Epidermal melanocyte (primary cell): ENCODE measurements around the gene ZNF672.
"Not testable (repeated sequence)": the region's sequence is repeated elsewhere in the genome, so short reads cannot be mapped to it uniquely, and the experiment has no call there.

Experiments
- DNase-seq: peaks from one replicate; pipeline ENCODE4 v3.0.0; 2011; ENCODE audit warnings: low spot score; ENCODE audit not compliant: insufficient read length

Gene ZNF672

DNA sequence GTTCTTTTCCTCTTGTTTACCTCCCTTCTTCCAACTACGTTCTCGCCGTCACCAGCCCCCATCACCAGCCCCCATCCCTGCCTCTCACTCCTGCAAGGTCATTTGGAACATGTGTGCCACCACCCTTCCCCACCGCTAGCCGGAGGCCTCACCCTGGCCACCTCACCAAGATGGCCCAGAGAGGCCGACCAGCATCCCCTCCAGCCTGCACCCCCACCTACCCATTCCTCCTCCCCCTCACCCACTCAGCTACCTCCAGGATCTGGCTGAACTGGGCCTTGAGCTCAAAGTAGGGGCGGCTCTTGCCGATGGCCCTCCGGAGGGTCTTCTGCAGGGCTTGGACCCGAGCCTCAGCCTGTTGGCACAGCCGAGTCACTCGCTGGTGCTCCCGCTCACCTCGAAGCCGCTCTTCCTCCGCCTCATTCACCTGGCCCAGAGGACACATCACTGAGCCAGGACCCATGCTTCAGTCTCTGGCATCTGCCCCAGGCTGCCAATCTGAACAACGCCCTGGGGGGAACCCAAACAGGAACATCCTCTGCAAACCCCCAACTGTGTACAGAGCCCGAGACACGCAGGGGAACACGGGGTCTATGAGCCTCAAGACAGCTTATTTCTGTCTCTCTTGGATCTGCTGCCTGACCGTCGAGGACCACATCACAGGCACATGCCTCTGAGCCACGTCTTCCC is 25.1 kb upstream of the ZNF672 start:
- no peak for DNase-seq

DNA sequence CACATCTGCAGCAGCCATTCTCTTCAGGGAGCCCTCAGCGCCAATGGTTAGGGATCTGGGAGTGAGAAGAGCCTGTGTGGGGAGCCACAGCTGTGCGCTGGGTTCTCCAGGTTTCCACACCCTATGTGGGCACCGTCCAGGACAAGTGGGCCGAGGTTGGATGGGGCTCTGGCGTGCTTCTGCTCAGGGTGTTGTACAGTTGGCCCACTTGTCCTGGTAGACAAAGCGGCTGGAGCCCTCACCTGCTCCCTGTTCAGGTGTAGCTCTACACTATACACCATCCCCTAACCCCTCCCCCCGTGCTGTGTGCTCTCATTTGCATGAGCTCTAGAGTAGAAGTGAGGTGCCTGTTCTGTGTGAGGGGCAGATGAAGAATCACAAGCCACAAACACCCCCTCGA is 24.5 kb upstream of the ZNF672 start:
- DNase-seq, result no peak

DNA sequence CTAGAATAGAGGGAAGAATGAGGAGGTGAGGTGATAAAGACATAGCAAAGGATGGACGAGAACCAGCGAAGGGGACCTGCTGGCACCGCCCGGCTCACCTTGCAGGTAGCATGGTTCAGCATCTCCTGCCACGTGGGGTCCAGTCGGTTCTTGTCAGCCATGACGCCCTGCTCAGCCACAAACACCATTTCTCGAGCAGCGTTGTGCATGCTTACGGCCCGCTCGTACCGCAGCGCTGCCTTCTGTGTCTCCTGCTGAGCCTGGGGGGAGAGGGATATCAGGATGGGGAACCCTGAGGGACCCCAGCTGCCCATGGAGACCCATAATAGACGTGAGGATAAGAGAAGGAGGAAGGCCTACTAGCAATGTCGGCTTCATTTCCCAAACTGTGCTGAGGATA is 23.7 kb upstream of the ZNF672 start:
- DNase-seq, result no peak

DNA sequence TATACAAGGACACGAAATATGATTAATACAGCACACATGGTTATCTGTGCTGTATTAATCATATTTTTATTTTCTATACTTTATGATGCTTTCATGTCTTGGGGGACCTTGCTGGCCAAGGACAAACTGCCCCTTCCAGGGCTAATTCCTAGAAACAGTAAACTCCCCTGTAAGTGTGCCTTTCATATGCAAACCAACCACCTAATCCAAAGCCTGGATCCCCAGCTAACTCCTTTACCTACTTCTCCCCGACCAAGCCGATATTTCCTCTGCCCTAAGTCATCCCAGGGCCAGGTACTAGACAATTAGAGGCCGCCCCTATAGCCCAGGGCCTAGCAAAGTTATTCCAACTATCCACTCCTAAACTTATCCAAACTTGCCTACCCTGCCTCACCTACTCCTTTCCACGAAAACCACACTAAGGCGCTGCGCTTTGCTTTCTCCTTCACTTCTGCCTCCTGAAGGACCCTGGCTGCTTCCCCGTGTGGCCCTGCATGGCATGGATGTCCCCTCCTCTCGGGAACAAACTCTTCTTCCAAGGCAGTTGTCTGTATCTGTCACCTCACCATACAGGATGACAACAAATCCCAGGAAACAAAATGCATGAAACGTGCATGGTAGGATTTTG is 22.5 kb upstream of the ZNF672 start:
- DNase-seq, result no peak

DNA sequence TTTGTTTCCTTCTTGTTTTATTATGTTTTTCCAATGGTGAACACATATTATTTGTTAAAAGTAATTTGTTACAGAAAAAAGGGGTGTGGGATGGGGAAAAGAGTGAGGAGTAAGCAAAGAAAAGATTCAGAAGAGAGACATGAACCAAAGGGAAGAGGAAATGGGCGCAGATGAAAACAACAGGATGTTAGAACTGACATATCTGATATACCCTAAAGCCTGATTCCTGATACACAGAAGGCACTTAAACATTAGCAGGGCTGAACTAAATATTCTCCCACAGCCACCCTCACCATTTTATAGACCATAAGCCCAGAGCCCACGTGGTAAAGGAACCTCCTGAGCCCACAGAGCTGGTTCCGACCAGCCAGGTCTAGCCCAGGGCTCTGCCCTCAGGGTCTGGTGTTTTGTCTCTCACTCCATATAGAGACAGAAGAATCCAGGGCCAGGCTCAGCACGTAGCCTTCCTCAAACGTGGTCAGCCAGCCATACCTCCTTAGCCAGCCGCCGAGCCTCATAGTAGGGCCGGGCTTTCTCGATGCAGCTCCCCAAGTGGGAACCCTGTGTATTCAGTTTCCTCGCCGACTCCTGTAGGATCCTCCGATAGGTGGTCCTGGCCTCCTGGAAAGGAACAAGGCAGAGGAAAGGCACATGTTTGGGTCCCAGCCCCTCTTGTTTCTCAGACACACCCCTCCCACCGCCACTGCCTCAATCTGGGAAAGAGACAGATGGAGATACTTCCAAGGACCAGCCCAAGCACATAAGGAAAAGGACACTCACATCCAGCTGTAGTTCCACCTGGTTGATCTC is 21.8 kb upstream of the ZNF672 start:
- DNase-seq, result no peak

DNA sequence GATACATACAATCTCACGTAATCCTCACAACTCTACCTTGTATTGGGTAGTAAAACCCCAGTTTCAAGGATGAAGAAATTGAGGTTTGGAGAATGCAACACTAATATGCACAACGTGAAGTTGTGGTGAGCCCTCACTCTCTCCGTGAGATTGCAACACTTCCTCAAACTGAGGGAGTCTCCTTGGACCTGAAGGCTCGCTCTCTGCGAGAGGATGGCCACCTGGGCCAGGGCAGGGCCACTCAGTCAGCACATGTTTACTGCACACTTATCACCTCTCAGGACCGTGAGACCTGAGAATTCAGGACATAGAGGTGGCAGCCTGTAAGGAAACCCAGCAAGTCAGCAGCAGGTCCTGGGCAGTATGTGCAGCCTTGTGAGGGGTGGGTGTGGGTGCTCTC is 21.0 kb upstream of the ZNF672 start:
- DNase-seq, result no peak

DNA sequence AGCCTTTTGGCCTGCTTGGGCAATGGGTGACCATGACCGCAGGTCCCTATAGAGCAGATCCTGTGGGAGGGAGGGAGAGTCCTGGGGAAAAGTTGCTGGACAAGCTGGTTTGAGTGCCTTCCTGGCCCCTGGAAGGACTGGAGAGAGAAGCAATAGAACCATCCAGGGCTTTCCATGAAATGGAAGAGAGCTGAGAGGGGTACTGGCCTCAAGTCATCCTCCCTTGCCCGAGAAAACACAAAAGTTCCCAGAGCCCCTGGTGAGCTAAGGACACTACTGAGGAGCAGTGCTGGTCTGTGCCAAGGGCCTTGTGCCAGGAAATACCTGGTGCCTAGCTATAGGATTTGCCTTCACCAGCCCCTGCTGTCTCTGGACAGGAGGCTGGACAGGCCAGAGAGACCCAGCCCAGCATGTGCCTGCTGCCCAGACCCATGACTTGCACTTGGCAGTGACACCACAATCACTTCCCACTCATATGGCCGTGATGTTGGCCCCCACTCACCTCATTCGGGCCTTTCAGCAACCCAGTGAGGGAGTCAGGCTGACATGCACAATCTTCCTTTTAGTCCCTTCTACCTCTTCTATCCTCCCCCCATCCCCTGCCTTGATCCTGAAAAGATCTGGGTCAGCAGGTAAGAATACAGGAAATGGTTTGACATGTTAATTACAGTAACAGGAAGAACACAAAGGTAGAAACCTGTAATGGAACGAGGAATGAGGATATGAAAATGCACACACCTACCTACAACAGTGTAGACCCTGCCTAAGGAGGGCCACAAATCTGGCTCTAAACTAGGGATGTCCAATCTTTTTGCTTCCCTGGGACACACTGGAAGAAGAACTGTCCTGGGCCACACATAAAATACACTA is 19.3 kb upstream of the ZNF672 start:
- DNase-seq, result no peak

DNA sequence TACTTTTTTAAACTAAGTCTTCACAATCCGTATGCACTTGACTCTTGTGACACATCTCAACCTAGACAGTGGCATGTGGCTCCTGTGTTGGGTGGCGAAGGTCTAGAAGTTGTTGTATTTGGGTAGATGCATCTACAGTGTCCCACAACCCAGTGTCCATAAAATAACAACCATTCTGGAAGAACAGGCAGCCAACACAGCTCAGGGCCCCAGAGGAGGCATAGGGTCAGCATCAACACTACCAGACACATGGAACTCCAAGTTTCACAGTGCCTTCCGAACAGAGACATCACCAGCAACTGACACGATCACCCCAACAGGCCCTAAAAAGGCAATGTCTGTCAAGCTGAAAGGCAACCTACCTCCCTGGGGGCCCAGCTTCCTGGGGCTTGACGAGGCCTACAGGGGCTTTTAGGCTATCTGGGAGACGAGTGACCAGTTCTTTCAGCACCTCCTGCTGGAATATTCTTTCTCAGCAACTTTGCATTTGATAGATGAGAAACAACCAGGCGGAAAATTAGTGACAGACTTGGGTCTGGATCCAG is 17.9 kb upstream of the ZNF672 start:
- DNase-seq, result no peak

DNA sequence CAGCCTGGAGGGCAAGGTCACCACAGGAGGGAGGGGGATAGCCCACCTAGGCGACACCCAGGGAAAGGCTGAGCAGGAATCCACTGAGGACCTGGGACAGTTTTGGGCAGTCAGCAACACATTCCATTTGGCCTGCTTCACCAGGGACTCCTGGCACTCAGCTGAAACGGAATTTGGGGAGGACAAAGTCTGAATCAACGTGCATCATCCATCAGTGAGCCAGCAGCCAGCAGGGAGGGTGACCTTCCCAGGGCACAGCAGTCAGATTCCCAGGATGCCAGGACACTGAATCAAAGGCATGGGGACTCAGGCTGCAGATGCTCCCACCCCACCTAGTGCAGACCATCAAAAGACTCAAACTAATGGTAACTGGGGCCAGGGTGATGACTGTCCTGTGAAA is 16.9 kb upstream of the ZNF672 start:
- no peak for DNase-seq

DNA sequence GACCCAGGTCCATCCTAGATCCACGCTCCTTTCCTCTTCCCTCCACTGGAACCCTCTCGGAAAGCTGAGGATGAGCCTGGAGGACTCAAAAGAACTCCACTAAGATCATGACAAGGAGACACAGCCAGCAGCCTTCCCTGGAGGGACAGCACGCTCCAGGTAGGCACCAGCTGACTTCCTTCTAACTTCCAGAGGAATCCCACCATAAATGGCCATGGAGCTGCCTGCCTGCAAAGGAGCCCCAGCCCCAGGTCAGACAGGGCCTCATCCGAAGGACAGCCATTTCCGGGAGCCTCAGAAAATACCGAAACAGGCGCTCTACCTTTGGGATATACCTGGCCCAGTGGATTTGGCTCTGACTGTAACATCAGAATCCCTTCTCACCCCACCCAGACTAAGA is 16.4 kb upstream of the ZNF672 start:
- DNase-seq, result no peak

DNA sequence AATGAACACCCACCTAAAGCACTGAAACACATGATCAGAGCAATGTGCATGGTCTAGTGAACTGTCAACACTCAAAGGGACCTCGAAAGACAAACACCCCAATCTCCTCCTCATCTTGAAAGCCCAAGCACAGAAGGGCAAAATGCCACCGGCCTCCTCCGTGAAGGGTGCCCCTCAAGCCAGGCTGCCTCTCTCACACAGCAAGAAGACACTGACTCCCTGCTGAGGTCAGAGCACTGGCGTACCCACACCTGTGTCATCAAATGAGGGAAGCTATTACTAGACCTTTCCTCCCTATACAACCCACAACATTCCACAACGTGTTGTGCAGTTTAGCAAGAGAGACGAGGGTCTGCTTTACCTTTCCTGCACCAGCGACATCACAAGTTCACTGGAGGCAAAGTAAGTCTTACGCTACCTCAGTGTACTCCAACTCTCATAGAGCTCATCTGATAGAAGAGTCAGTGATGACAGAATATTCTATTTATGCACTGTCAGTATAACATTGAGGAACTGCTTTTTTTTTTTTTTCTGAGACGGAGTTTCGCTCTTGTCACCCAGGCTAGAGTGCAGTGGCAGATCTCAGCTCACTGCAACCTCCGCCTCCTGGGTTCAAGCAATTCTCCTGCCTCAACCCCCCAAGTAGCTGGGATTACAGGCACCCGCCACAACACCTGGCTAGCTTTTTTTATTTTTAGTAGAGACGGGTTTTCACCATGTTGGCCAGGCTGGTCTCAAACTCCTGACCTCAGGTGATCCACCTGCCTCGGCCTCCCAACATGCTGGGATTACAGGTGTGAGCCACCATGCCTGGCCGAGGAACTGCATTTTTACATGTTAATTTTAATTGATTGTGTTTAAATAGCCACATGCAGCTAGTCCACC is 15.6 kb upstream of the ZNF672 start:
- no peak for DNase-seq

DNA sequence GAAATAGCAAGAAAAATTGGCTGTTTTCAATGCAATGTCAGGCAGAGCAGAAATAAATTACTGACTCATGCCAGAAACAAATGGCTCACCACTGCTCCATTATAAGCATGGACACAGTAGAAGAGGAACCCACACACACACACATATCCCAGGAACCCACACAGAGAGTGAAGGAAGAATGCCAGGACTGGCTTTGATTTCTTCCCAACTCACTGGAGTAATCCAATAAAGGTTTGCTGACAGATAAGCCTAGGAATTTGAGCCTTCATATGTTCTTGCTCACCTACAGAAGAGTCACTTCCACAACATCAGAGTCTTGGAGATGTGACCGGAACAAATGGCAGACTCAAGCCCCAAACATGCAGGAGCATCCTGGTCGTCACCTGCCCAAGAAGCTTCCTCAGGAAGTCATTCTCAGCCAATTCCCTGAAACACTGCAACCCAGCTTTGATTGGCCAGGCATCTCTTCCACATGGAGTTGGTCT is 14.5 kb upstream of the ZNF672 start:
- no peak for DNase-seq

DNA sequence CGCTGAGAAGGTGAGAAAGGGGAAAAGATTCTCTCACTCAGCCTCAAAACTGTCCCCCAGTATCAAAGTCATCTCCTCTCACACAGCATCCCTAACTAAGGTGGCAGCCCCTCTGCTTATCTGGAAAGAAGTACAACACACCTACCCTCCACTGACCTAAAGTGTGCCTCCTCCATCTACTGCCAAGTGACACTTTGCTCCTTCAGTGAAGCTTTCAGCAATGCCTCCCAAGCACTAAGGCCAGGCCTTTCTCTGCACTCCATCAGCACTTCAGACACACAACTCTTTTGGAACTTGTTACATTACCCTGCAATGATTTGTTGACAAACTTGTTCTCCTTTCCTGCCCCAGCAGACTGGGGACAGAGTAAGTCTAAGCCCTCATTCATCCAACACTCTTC is 13.7 kb upstream of the ZNF672 start:
- no peak for DNase-seq

DNA sequence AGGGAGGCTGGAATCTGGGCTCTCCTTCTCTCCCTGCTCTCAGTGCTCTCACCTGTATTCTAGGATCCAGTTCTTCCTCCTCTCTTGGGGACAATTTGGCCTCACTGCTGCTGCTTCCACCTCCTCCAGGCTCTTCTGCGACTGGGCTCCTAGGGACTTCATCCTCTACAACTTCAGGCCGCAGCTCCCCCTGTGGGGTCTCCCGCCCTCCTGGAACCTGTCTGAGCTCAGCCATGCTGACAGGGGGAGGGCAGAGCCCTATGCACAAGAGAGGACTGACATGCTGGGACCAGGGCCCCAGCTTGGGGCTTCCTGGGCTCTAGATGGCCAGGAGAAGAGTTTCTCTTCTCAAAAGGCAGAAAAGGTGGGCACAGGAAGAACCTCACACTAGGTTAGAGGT is 13.3 kb upstream of the ZNF672 start:
- DNase-seq, result no peak

DNA sequence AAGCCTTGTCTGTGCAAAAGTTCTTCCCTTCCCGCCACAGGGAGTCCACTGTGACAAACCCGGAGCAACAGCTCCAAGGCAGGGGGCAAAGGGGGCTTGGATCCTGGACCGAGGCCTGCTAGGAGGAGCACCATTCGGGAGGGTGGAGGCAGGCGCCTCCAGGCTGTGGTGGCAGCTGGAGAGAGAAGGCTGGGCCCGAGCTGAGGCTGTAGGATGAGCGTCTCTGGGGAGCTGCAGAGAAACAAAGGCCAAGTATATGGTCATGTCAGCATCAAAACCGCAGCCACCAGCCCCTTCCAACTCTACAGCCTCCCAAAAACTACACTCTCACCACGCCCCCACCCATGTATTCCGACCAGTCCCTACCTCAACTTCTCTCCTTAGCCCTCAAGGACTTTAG is 12.9 kb upstream of the ZNF672 start:
- no peak for DNase-seq

DNA sequence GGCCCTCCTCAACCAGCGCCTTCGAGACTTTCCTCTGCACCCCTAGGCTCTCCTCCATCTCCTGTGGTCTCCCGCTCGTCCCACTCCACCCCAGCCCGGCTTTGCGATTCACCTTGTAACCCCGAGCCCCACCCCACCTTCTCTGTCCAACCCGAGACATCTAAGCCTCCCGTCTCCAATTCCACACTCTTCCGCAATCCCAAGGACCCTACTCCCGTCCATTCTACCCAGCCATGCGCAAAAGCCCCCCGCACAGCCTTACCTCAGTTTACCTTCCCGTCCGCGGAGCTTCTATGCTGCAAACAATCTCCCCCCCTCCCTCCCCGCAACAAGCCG is 12.5 kb upstream of the ZNF672 start:
- no peak for DNase-seq

DNA sequence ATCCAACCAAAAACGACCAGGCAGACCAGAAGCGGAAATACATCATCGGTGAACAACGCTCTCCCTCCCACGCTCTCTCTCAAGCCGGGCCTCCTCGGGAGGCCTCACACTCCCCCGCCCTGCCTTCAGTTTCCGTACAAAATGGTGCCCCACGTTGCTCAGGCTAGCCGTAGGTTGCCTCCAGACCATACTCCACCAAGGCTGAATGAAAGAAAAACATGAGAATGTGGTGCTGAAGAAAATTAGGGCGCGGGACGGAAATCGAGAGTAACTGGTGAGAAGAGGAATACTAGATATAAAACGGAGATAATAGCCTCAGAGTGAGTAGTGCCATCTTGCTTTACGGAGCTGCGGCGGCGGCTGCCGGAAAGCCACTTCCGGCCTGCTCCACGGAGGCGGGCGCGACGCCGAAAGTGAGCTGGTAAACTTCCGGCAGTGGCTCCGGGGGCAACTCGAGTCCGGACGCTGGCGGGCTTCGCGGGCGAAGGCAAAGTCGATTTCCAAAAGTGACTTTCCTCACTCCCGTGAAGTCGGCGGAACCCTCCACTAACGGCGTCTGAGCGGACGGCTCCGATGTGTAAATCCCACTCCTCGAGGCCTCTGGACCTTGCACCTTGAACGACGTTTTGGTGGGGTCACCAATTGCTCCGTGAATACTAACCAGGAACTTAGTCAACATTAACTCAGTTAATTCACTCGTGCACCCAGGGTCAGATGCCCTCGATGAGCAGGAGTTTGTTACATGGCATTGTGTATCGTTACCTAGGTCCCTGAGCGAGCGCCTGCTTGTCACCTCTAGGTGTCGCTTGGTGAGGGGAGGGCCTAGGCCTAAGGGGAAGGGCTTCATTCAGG is 11.9 kb upstream of the ZNF672 start, which contains the start of gene SH3BP5L:
Gene SH3BP5L, minus strand, starts transcription at position 7 of the 852 bp plus-strand sequence. CDS start 980 bp downstream, outside the sequence.
- peak; percentile 98 for DNase-seq

DNA sequence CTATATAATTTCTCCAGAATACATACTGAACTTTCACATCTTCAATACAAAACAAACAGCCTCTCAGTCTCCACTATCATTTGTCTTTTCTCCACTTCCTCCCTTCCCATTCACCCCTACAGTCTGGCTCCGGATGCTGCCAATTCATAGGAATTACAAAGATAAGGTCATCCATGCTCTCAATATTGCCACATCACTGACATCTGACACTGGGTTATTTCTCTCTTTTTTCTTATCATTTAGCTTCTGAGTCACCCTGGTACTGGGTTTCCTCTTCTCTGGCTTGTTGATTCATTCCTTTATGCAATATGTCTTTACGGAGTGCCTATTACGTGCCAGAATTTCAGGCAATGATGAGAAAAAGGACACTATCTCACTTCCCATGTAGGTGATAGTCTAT is 9.2 kb upstream of the ZNF672 start:
- DNase-seq, result no peak

DNA sequence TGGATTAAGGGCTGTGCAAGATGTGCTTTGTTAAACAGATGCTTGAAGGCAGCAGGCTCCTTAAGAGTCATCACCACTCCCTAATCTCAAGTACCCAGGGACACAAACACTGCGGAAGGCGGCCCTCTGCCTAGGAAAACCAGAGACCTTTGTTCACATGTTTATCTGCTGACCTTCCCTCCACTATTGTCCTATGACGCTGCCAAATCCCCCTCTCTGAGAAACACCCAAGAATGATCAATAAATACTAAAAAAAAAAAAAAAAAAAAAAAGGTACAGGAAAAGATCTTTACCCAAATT is 7.4 kb upstream of the ZNF672 start:
- not testable (repeated sequence) for DNase-seq
